ENCODE data around the gene SPHK2.

GRCh38 chr19:48596679-48597465 lies 22.4 kb upstream of the SPHK2 start:
- TF ChIP-seq POLR2A (IDR thresholded peaks at IDR 0.05) = no peak
- no peak for TF ChIP-seq CTCF (IDR thresholded peaks at IDR 0.05)
